ENCODE results near the gene KLK8. TPM values are rescaled to one million over a fixed set of nuclear protein-coding genes. Genes with fewer than 3 reads are reported as not detected.

Gene KLK8
- total and polyA plus RNA-seq, 2 experiments from 2014 or later: not detected

GRCh38 chr19:51036519-51036918, 35.1 kb upstream of the KLK8 start:
- no peaks in the 10 kb centered on the region for H3K27me3 ChIP-seq (replicated peaks; ENCODE audit: insufficient read depth)
- H3K4me2 ChIP-seq (ENCODE audit: unreplicated experiment): no peak overlapping the region
- no peaks in the 10 kb centered on the region for H4K20me1 ChIP-seq (ENCODE audit: insufficient read depth)
- H3K79me2 ChIP-seq (ENCODE audit: insufficient read depth): no peaks in the 10 kb centered on the region
- no peak overlapping the region for H3K4me3 ChIP-seq
- no peaks in the 10 kb centered on the region for H3K9me3 ChIP-seq (ENCODE audit: low read depth)
- H3K27ac ChIP-seq: no peak overlapping the region
- no peaks in the 10 kb centered on the region for H3F3A ChIP-seq (ENCODE audit: insufficient read depth)
- 49 to 58% methylated on average over 9 of the region's 9 CpGs for WGBS, 2 experiments (ENCODE audit: low coverage in 1 of 2, low lambda C conversion rate in 2 of 2, missing lambda C conversion rate in 2 of 2)
- H3K4me1 ChIP-seq (ENCODE audit: insufficient read depth): no peaks in the 10 kb centered on the region
- H3K9me2 ChIP-seq (ENCODE audit: insufficient read depth): no peaks in the 10 kb centered on the region
- no peak for TF ChIP-seq EZH2phosphoT487 (IDR thresholded peaks at IDR 0.05; ENCODE audit: insufficient read depth, low read depth)
- no peak for TF ChIP-seq EZH2 (IDR thresholded peaks at IDR 0.05; ENCODE audit: insufficient read depth, poor library complexity, severe bottlenecking)
- H3K9ac ChIP-seq: no peak overlapping the region
- DNase-seq: no peak
- H2AFZ ChIP-seq: no peak overlapping the region
- no peaks in the 10 kb centered on the region for H3K36me3 ChIP-seq (ENCODE audit: low read depth)
- in situ Hi-C loops (cut with MboI): no loop called here

DNA sequence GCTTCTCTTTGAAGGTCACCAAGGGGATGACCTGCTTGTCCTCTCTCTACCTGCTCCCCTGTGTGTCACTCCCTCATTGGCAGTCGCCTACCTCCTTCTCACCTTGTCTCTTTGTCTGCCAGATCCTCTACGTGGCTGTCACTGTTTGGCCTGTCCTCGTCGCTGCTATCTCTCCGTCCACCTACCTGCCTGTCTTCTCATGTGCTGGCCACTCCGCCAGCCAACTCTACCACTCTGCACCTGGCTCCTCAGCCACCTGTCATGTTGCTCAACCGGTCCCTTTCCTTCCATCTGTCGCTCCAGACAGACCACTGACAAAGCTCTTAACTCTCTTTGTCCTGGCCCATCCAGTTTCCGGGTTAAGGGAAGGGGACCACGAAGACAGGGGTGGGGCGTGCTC, 33.3 kb upstream of the KLK8 start, which contains the start of gene KLK12:
TSS of gene KLK12 (minus strand) at position 299 of the 400 bp plus-strand sequence. CDS start 381 bp downstream, outside the sequence.
- no peaks in the 10 kb centered on the region for H3K27me3 ChIP-seq (replicated peaks; ENCODE audit: insufficient read depth)
- no peaks in the 10 kb centered on the region for H4K20me1 ChIP-seq (ENCODE audit: insufficient read depth)
- in situ Hi-C loops (cut with MboI): no loop called here
- no peak within 1 kb of the TSS for H3K4me2 ChIP-seq (ENCODE audit: unreplicated experiment)
- no peak within 1 kb of the TSS for H3K4me3 ChIP-seq
- no peaks in the 10 kb centered on the region for H3K9me2 ChIP-seq (ENCODE audit: insufficient read depth)
- no peak within 1 kb of the TSS for H3K9ac ChIP-seq
- no peaks in the 10 kb centered on the region for H3F3A ChIP-seq (ENCODE audit: insufficient read depth)
- no peaks in the 10 kb centered on the region for H3K36me3 ChIP-seq (ENCODE audit: low read depth)
- 34 to 38% methylated on average over 11 of the region's 11 CpGs for WGBS, 2 experiments (ENCODE audit: low coverage in 1 of 2, low lambda C conversion rate in 2 of 2, missing lambda C conversion rate in 2 of 2)
- H3K4me1 ChIP-seq (ENCODE audit: insufficient read depth): no peaks in the 10 kb centered on the region
- H3K79me2 ChIP-seq (ENCODE audit: insufficient read depth): no peaks in the 10 kb centered on the region
- DNase-seq: no peak
- no peaks in the 10 kb centered on the region for H3K9me3 ChIP-seq (ENCODE audit: low read depth)
- TF ChIP-seq EZH2phosphoT487 (IDR thresholded peaks at IDR 0.05; ENCODE audit: insufficient read depth, low read depth) (no peak), EZH2 (IDR thresholded peaks at IDR 0.05; ENCODE audit: insufficient read depth, poor library complexity, severe bottlenecking) (no peak)
- H2AFZ ChIP-seq: no peak within 1 kb of the TSS
- no peak within 1 kb of the TSS for H3K27ac ChIP-seq

GRCh38 chr19:51031880-51032225, 30.4 kb upstream of the KLK8 start:
- H3K36me3 ChIP-seq (ENCODE audit: low read depth): no peaks in the 10 kb centered on the region
- H3K9me3 ChIP-seq (ENCODE audit: low read depth): no peaks in the 10 kb centered on the region
- H2AFZ ChIP-seq: no peak overlapping the region
- no peak for DNase-seq
- H3F3A ChIP-seq (ENCODE audit: insufficient read depth): no peaks in the 10 kb centered on the region
- in situ Hi-C loops (cut with MboI): no loop called here
- WGBS, 2 experiments (ENCODE audit: low coverage in 1 of 2, low lambda C conversion rate in 2 of 2, missing lambda C conversion rate in 2 of 2): 75 to 81% methylated on average over 21 to 26 of the region's 28 CpGs
- no peaks in the 10 kb centered on the region for H3K27me3 ChIP-seq (replicated peaks; ENCODE audit: insufficient read depth)
- no peaks in the 10 kb centered on the region for H3K4me1 ChIP-seq (ENCODE audit: insufficient read depth)
- no peak overlapping the region for H3K27ac ChIP-seq
- no peak overlapping the region for H3K4me3 ChIP-seq
- no peaks in the 10 kb centered on the region for H3K9me2 ChIP-seq (ENCODE audit: insufficient read depth)
- H3K79me2 ChIP-seq (ENCODE audit: insufficient read depth): no peaks in the 10 kb centered on the region
- H3K9ac ChIP-seq: no peak overlapping the region
- H4K20me1 ChIP-seq (ENCODE audit: insufficient read depth): no peaks in the 10 kb centered on the region
- no peak for TF ChIP-seq EZH2 (IDR thresholded peaks at IDR 0.05; ENCODE audit: insufficient read depth, poor library complexity, severe bottlenecking)
- TF ChIP-seq EZH2phosphoT487 (IDR thresholded peaks at IDR 0.05; ENCODE audit: insufficient read depth, low read depth): no peak
- no peak overlapping the region for H3K4me2 ChIP-seq (ENCODE audit: unreplicated experiment)

- H3K27me3 ChIP-seq (replicated peaks; ENCODE audit: insufficient read depth): no peaks in the 10 kb centered on the region
- H3K9me2 ChIP-seq (ENCODE audit: insufficient read depth): no peaks in the 10 kb centered on the region
- H3K27ac ChIP-seq: no peak overlapping the region
- no peaks in the 10 kb centered on the region for H4K20me1 ChIP-seq (ENCODE audit: insufficient read depth)
- H3K36me3 ChIP-seq (ENCODE audit: low read depth): no peaks in the 10 kb centered on the region
- H3F3A ChIP-seq (ENCODE audit: insufficient read depth): no peaks in the 10 kb centered on the region
- 58 to 63% methylated on average over 7 of the region's 7 CpGs for whole genome bisulfite sequencing, 2 experiments (ENCODE audit: low coverage in 1 of 2, low lambda C conversion rate in 2 of 2, missing lambda C conversion rate in 2 of 2)
- no peak overlapping the region for H3K4me2 ChIP-seq (ENCODE audit: unreplicated experiment)
- no peak overlapping the region for H3K4me3 ChIP-seq
- TF ChIP-seq EZH2 (IDR thresholded peaks at IDR 0.05; ENCODE audit: insufficient read depth, poor library complexity, severe bottlenecking): no peak
- TF ChIP-seq EZH2phosphoT487 (IDR thresholded peaks at IDR 0.05; ENCODE audit: insufficient read depth, low read depth): no peak
- no peak overlapping the region for H3K9ac ChIP-seq
- no peaks in the 10 kb centered on the region for H3K4me1 ChIP-seq (ENCODE audit: insufficient read depth)
- in situ Hi-C loops (cut with MboI): no loop called here
- no peak overlapping the region for H2AFZ ChIP-seq
- no peaks in the 10 kb centered on the region for H3K79me2 ChIP-seq (ENCODE audit: insufficient read depth)
- no peak for DNase-seq
- no peaks in the 10 kb centered on the region for H3K9me3 ChIP-seq (ENCODE audit: low read depth)
These were observed 29.9 kb upstream of the KLK8 start for GRCh38 chr19:51031220-51031879.

Data from GM23248 (cell line).